ENCODE measurements around the gene CPLX1. TPM values are rescaled to one million over a fixed set of nuclear protein-coding genes. Genes with fewer than 3 reads are reported as not detected.

CPLX1 gene
- total RNA-seq, 4 donors from 2014 or later: 0.12 to 0.34 (median 0.13) TPM; not detected in 1

- 89 to 93% methylated on average over 20 to 24 of the region's 24 CpGs for WGBS, 2 donors
Observed at GRCh38 chr4:866068-866760, 40.3 kb upstream of the CPLX1 start.

GRCh38 chr4:865572-865971 lies 39.6 kb upstream of the CPLX1 start:
- intact Hi-C loops (cut with DNase I; ENCODE audit: low total_unique reads): no loop called here
- TF ChIP-seq CTCF (IDR thresholded peaks at IDR 0.05): no peak
- TF ChIP-seq POLR2A (IDR thresholded peaks at IDR 0.05): no peak
- no peak overlapping the region for H3K4me3 ChIP-seq (ENCODE audit: low read depth, poor library complexity, severe bottlenecking)
- DNase-seq (ENCODE audit: low spot score in 2 of 2): no peak
- WGBS, 2 donors: 94 to 98% methylated on average over 17 of the region's 18 CpGs

More at GRCh38 chr4:866068-866760, 40.3 kb upstream of the CPLX1 start:
- intact Hi-C loops (cut with DNase I; ENCODE audit: low total_unique reads): no loop called here
- DNase-seq (ENCODE audit: low spot score in 2 of 2): no peak
- TF ChIP-seq POLR2A (IDR thresholded peaks at IDR 0.05): no peak
- TF ChIP-seq CTCF (IDR thresholded peaks at IDR 0.05): no peak
- H3K4me3 ChIP-seq (ENCODE audit: low read depth, poor library complexity, severe bottlenecking): no peak overlapping the region

GRCh38 chr4:865121-865465 lies 39.2 kb upstream of the CPLX1 start:
- H3K4me3 ChIP-seq (ENCODE audit: low read depth, poor library complexity, severe bottlenecking): no peak overlapping the region
- 94 to 96% methylated on average over 9 to 11 of the region's 11 CpGs for WGBS, 2 donors
- intact Hi-C loops (cut with DNase I; ENCODE audit: low total_unique reads): no loop called here
- no peak for TF ChIP-seq CTCF (IDR thresholded peaks at IDR 0.05)
- no peak for TF ChIP-seq POLR2A (IDR thresholded peaks at IDR 0.05)
- DNase-seq (ENCODE audit: low spot score in 2 of 2): no peak

- no peak overlapping the region for H3K4me3 ChIP-seq (ENCODE audit: low read depth, poor library complexity, severe bottlenecking)
- 93 to 96% methylated on average over 41 to 42 of the region's 42 CpGs for WGBS, 2 donors
- DNase-seq (ENCODE audit: low spot score in 2 of 2): no peak
- intact Hi-C loops (cut with DNase I; ENCODE audit: low total_unique reads): no loop called here
- TF ChIP-seq POLR2A (IDR thresholded peaks at IDR 0.05) (no peak), CTCF (IDR thresholded peaks at IDR 0.05) (no peak)
Observed at GRCh38 chr4:864456-865120, 38.7 kb upstream of the CPLX1 start.

GRCh38 chr4:860561-860960 lies 34.6 kb upstream of the CPLX1 start:
- intact Hi-C loops (cut with DNase I; ENCODE audit: low total_unique reads): no loop called here
- 90 to 94% methylated on average over 21 of the region's 21 CpGs for WGBS, 2 donors
- no peak overlapping the region for H3K4me3 ChIP-seq (ENCODE audit: low read depth, poor library complexity, severe bottlenecking)
- TF ChIP-seq POLR2A (IDR thresholded peaks at IDR 0.05) (no peak), CTCF (IDR thresholded peaks at IDR 0.05) (no peak)
- no peak for DNase-seq (ENCODE audit: low spot score in 2 of 2)
